GM18499 (cell line): ENCODE data around the gene LRP1B.
"Not testable (repeated sequence)": the region's sequence is repeated elsewhere in the genome, so short reads cannot be mapped to it uniquely, and the experiment has no call there.

Source experiments
- ATAC-seq: cut with Tn5 transposase; IDR thresholded peaks from one replicate; pipeline ENCODE4 v1.9.1; 2021; ENCODE audit warnings: moderate number of reproducible peaks; ENCODE audit not compliant: insufficient read depth, unreplicated experiment

The LRP1B gene

DNA sequence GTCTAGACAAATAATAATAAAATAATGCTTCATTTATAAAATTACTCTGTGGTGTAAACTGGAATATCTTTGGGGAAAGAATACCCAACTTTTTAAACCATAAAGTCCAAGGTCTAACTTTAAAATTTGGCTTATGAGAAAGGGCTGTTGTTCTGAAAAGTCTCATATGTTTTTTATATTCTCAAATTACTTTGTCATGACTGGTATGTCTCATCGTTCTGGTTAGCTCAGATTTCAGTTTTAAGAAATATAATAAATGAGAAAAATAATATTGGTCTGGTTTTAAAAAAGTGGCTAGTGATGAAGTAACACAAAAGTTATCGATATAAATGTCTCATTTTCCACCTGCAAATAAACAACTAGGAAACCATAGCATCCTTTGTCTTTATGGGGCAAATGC is 1658.1 kb downstream of the LRP1B start:
- no peak for ATAC-seq

GRCh38 chr2:140465301-140465700 is 1665.5 kb downstream of the LRP1B start:
- no peak for ATAC-seq

DNA sequence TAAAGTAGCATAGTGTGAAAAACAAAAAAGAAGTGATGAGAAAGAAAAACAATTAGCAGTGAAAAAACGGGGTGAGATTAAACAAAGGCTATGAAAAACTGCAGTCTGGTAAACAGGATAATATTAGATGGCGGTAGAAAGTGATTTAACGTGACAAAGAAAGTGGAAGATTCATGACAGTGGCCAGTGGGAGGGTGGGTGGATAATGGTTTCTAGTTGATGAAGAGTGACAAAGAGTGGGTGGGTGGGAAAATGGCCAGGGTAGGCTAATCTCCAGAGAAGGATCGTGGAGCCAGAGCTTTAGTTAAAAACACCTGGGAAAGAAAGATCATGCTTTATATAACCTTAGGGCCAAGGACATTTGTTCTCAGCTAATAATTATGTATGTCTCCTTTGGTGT is 1667.8 kb downstream of the LRP1B start:
- no peak for ATAC-seq

GRCh38 chr2:140457483-140457882 is 1673.3 kb downstream of the LRP1B start:
- ATAC-seq, result no peak

GRCh38 chr2:140455315-140455714 is 1675.5 kb downstream of the LRP1B start:
- no peak for ATAC-seq

GRCh38 chr2:140454717-140455116 is 1676.1 kb downstream of the LRP1B start:
- ATAC-seq, result no peak

DNA sequence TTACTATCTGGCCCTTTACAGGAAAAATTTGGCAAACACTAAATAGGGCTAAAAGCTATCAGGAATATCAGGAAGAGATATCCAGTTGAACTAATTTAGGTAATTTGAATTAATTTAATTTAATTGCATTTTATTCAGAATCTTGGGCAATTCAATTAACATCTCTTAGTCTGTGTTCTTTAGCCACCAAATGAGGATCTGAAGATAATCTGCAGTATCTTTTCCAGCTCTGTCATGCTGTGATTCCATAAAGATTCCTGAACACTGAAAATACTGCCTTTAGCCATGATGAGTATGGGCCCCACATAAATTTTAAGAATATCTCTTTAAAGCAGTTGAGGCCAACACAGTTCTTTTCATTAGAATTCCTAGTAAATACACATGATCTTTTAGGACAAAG is 1679.5 kb downstream of the LRP1B start:
- no peak for ATAC-seq

- no peak for ATAC-seq
Measured at GRCh38 chr2:140442319-140442718, 1688.5 kb downstream of the LRP1B start.

DNA sequence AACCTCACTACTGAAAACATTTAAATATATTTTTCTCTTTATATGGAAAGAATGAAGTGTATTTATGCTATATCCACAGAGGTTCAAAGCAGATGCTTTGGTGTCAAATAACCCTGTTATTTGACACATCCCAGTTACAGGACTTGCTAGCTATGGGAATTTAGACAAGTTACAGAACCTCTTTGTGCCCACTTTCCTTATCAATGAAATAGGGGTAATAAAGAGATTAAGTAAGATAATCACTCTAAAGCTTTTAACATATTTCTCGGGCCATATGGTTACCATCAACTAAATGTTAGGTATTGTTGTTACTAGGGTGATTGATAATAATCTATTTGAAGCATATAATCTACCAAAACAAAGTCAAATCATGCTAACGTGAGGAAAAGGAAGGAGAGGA is 1690.0 kb downstream of the LRP1B start:
- ATAC-seq, result no peak

- no peak for ATAC-seq
Measured at GRCh38 chr2:140436936-140437335, 1693.9 kb downstream of the LRP1B start.

GRCh38 chr2:140427033-140427432 is 1703.8 kb downstream of the LRP1B start:
- ATAC-seq, result not testable (repeated sequence)

- ATAC-seq, result no peak
Measured at GRCh38 chr2:140424471-140424870, 1706.3 kb downstream of the LRP1B start.

DNA sequence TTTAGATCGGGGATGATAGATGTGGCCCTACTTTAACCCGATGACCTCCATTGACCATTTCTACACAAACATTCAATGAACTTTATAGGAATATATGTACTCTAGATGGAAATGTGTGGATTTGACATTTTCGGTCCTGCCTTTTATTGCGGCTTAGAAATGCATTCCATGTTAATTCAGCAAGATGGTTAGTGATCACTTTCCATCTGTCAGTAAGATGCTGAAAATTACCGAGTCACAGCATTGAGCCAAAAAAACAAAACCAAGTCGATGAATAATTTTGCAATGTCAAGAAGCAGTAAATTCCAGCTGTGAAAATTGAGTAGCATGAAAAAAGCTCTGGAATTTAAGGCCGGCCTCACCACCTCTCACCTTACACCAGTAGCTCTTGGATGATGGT is 1708.1 kb downstream of the LRP1B start:
- no peak for ATAC-seq

GRCh38 chr2:140417504-140417903 is 1713.3 kb downstream of the LRP1B start:
- ATAC-seq, result no peak

DNA sequence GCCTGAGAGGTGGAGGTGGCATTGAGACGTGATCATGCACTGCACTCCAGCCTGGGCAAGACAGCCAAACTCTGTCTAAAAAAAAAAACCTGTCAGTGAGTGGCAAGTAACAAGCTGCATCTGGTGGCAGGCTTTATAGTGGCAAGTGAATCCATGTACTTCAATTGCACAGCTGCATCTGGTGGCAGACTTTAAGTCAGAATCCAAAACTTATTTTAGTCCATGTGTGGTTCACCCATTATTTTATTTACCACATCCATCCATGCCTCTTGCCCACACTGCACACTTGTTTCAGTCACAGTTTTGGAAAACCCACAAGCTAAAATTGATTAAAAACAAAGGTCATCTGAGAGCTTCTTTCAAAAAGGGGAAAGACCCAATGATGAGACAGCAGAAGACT is 1714.2 kb downstream of the LRP1B start:
- ATAC-seq, result no peak

GRCh38 chr2:140415035-140415434 is 1715.8 kb downstream of the LRP1B start:
- ATAC-seq, result not testable (repeated sequence)

DNA sequence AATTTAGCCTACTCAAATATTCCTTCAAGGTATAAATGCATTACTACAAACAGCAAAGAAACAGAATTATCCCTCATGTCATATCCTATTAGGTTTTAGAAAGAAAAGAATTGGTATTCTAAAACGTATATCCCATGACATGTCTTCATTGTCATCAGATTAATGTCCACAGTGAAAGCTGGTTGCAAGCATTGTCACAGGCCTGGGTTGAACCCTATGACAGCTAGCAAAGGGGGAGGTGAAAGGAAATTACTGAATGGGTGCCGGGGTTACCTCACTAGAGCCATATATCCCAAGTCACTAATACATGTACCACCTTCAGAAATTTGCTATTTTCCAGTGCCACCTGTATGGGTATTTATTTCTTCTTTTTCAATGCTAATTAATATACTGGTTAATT is 1720.1 kb downstream of the LRP1B start:
- no peak for ATAC-seq

DNA sequence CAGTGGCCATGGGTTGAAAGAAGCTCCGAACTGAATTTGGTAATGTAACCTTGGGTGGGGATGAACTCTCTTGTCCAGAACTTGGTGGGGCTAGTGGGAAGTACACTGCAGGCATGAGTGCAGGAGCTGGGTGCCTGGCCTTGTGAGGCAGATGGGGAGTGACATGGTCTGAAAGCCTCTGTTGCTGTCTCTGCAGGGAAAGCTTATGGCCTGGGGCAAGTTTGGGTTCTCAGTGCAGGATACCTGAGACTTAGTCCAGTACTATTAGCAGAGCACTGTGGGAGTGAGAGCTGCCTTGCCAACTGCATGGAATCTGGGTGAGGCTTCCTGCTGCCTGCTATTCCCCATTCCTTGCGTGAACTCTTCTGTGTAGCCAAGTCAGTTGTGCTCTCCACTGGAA is 1729.8 kb downstream of the LRP1B start:
- ATAC-seq, result no peak

DNA sequence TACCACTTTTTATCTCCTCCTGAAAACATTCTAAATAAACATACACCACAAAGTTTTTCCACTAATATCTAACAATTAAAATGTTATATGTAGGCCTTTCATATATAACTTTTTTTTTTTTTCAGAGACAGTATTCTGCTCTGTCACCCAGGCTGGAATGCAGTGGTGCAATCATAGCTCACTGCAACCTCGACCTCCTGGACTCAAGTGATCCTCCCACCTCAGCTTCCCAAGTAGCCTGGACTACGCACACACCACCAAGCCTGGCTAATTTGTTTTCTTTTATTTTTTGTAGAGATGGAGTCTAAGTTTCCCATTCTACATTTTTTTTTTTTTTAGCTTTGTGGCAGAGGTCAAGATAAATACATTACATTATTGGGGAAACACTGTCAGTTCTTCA is 1738.0 kb downstream of the LRP1B start:
- no peak for ATAC-seq

GRCh38 chr2:140384946-140385345 is 1745.9 kb downstream of the LRP1B start:
- ATAC-seq, result no peak

GRCh38 chr2:140383781-140384180 is 1747.0 kb downstream of the LRP1B start:
- ATAC-seq, result no peak

- ATAC-seq, result no peak
Measured at GRCh38 chr2:140376686-140377085, 1754.1 kb downstream of the LRP1B start.

DNA sequence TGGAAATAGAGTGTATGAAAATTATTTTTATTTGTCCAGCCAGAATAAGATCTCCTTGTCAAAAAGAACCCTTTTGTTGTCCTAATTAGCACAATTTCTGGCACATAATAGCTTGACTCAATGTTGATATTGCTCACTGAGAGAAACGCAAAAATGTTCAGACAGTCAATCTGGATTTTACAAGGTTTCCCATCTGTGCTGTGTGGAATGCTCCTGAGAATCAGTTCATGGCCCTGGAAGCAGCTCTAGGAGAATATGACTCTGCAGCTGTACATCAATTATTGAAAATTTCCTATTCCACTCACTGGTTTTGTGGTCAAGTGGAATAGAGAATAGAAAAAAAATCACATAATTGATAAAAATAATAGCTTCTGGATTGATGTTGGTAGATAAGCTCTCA is 1767.7 kb downstream of the LRP1B start:
- ATAC-seq, result no peak
